MM.1S (cell line): ENCODE measurements around the gene CEP290.

ENCODE experiments used
- CTCF ChIP-seq: fragments of 300-600 bp; sonication (generic); IDR thresholded peaks from 2 replicates; pipeline ENCODE4 v1.5.1; 2016; ENCODE audit warnings: antibody characterized with exemption, low read length, mixed read lengths
- EZH2 ChIP-seq: fragments of 300-600 bp; sonication (generic); optimal IDR thresholded peaks from 2 replicates; pipeline ENCODE3; 2017; ENCODE audit warnings: low read depth, mild to moderate bottlenecking, antibody characterized with exemption, low read length, mixed read lengths
- EZH2phosphoT487 ChIP-seq: fragments of 300-600 bp; sonication (generic); IDR thresholded peaks from 2 replicates; pipeline ENCODE4 v1.6.1; 2018; ENCODE audit warnings: antibody characterized with exemption, low read length

DNA sequence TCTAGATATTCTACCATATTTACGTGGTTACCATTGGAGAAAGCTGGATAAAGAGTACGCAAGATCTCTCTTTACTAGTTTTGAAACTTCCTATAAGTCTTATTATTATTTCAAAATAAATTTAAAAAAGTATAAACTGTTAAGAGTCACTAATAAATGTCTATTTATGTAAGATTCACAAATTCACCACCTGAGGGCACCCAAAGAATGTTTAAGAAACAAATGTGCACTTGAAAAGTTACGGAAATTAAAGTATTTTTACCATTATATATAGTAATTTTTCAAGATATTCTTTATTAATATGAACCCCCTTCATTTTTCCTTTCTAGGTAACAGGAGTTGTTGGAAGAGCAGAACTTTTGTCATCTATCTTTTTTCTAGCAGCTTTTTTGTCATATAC, 12.1 kb upstream of the CEP290 start:
- peak; percentile 7; the same call in 1 of the 2 replicates for TF ChIP-seq CTCF
- no peak for TF ChIP-seq EZH2phosphoT487
- no peak for TF ChIP-seq EZH2
